K562 (cell line): Measurements from ENCODE around the gene ICAM3. TPM values are rescaled to one million over a fixed set of nuclear protein-coding genes. Genes with fewer than 3 reads are reported as not detected.
A peak's percentile ranks its signal among the peaks of the same experiment; 100 is the strongest.

ENCODE experiments used
- ATAC-seq: fragments of 200-7000 bp; cut with Tn5 transposase; 3 replicates; pipeline ENCODE4 v1.9.1; 2020; ENCODE audit warnings: moderate library complexity
- BruUV-seq: library from RNA; stranded (reverse); fragments of 400-500 nt; replicated peaks from 2 replicates; lab custom pipeline; 2021; lab: Mats Ljungman, UMichigan
- CTCF ChIA-PET: fragments of 300-600 bp; formaldehyde crosslinking; extraction: SDS; loops from one replicate; lab custom pipeline; 2021; ENCODE audit warnings: low intra/inter-chr PET ratio; lab: Yijun Ruan, JAX
- POLR2A ChIA-PET: fragments of 300-600, 350-650 bp; sonication (Branson Sonifier 250); formaldehyde crosslinking; extraction: SDS; loops from one replicate; lab custom pipeline; 2021; ENCODE audit warnings: antibody characterized with exemption, inconsistent platforms; lab: Yijun Ruan, JAX
- DNase-seq, 4 experiments: peaks; one replicate each; pipeline versions ENCODE4 v3.0.0 to v3.0.0-alpha.2; 2011 to 2018; ENCODE audit warnings: low spot score in 3 of 4, mixed read lengths in 3 of 4; ENCODE audit errors: extremely low read depth in 1 of 4
- FAIRE-seq: peaks from 2 replicates; lab custom pipeline; 2011; peaks lifted over from hg19 to GRCh38; lab: Jason Lieb, UNC
- H2AFZ ChIP-seq: 2 replicates; pipeline ENCODE4 v1.6.0; 2011; ENCODE audit warnings: low read depth, low read length, control low read depth, inconsistent platforms
- H3K27ac ChIP-seq: fragments of 200-600 bp; 3 replicates; pipeline ENCODE4 v1.8.0; 2011; ENCODE audit warnings: low read depth, mild to moderate bottlenecking, control low read depth, inconsistent platforms, low read length, moderate library complexity, mixed read lengths; ENCODE audit errors: extremely low read depth
- H3K27me3 ChIP-seq, 2 experiments: fragments of 300-600 bp in 1 of 2; 2 replicates in 1 of 2; 3 replicates in 1 of 2; pipeline versions ENCODE4 v1.6.0 to v1.8.0; 2011; ENCODE audit warnings: inconsistent platforms in 2 of 2, low read length in 2 of 2, mild to moderate bottlenecking in 1 of 2, mixed read lengths in 1 of 2, moderate library complexity in 1 of 2; ENCODE audit not compliant: control insufficient read depth in 2 of 2, insufficient read depth in 2 of 2
- H3K36me3 ChIP-seq: fragments of 300-600 bp; 3 replicates; pipeline ENCODE4 v1.8.0; 2011; ENCODE audit warnings: mild to moderate bottlenecking, low read length, inconsistent platforms; ENCODE audit not compliant: control insufficient read depth, insufficient read depth
- H3K4me1 ChIP-seq, 2 experiments: fragments of 200-600 bp in 1 of 2; replicated peaks in 1 of 2; 2 replicates in 1 of 2; 3 replicates in 1 of 2; pipeline versions ENCODE4 v1.5.1 to v1.8.0; 2011; ENCODE audit warnings: inconsistent platforms in 2 of 2, low read length in 2 of 2, mild to moderate bottlenecking in 1 of 2, mixed read lengths in 1 of 2, moderate library complexity in 1 of 2; ENCODE audit not compliant: control insufficient read depth in 2 of 2, insufficient read depth in 2 of 2
- H3K4me2 ChIP-seq: 2 replicates; pipeline ENCODE4 v1.6.1; 2011; ENCODE audit warnings: low read length, control low read depth, inconsistent platforms, mixed read lengths; ENCODE audit not compliant: insufficient read depth
- H3K4me3 ChIP-seq: fragments of 200-600 bp; sonication (generic), shearing (Covaris generic); 2 replicates; pipeline ENCODE4 v1.5.1; 2016; ENCODE audit warnings: control low read depth, inconsistent platforms
- H3K79me2 ChIP-seq: fragments of 200-600 bp; 3 replicates; pipeline ENCODE4 v1.8.0; 2011; ENCODE audit warnings: low read length, inconsistent platforms; ENCODE audit not compliant: control insufficient read depth, insufficient read depth
- H3K9ac ChIP-seq, 2 experiments: 2 replicates each; pipeline versions ENCODE4 v1.6.0 to v1.6.1; 2011; ENCODE audit warnings: low read depth in 2 of 2, low read length in 2 of 2, control low read depth in 1 of 2, inconsistent platforms in 1 of 2, mild to moderate bottlenecking in 1 of 2, mixed read lengths in 1 of 2; ENCODE audit not compliant: insufficient read depth in 1 of 2
- H3K9me1 ChIP-seq: one replicate; pipeline ENCODE4 v1.6.0; 2011; ENCODE audit warnings: inconsistent platforms, mild to moderate bottlenecking, low read length, moderate library complexity; ENCODE audit not compliant: control insufficient read depth, insufficient read depth
- H3K9me3 ChIP-seq: replicated peaks from 2 replicates; pipeline ENCODE4 v1.5.1; 2011; ENCODE audit warnings: low read depth, low read length, inconsistent platforms; ENCODE audit not compliant: control insufficient read depth, insufficient read depth
- H4K20me1 ChIP-seq: replicated peaks from 2 replicates; pipeline ENCODE4 v1.6.1; 2011; ENCODE audit warnings: low read length, inconsistent platforms, mixed read lengths; ENCODE audit not compliant: control insufficient read depth, insufficient read depth
- RBFOX2 ChIP-seq: fragments of 200-400 bp; formaldehyde crosslinking; IDR thresholded peaks from 2 replicates; pipeline ENCODE4 v1.6.1; 2017; ENCODE audit warnings: low read depth, mild to moderate bottlenecking, low read length, moderate library complexity
- RFX7 ChIP-seq: fragments of 250-450 bp; sonication (Bioruptor Pico); IDR thresholded peaks from 2 replicates; pipeline ENCODE4 v1.5.1; 2021; ENCODE audit warnings: mild to moderate bottlenecking
- SMC3 ChIP-seq: conservative IDR thresholded peaks from 2 replicates; pipeline ENCODE4 v1.6.1; 2011; ENCODE audit warnings: low read depth, low read length, improper control_type of control experiment; ENCODE audit not compliant: insufficient read depth
- ZNF121 ChIP-seq: sonication (generic); formaldehyde crosslinking; conservative IDR thresholded peaks from 2 replicates; pipeline ENCODE4 v1.8.0; 2022; ENCODE audit warnings: missing genetic modification reagents
- WGBS: fragments of 100-300 bp; shearing (Covaris generic); methylation state at CpG from one replicate; pipeline ENCODE4 v1.1.6; 2016; ENCODE audit warnings: low coverage, mixed read lengths; ENCODE audit not compliant: insufficient coverage; ENCODE audit errors: missing lambda C conversion rate; 5-methylcytosine and 5-hydroxymethylcytosine counted together
- in situ Hi-C: fragments of 300-500 bp; cut with MboI; formaldehyde crosslinking; loops from 4 replicates; pipeline ENCODE4 v1.15.0; 2018; ENCODE audit warnings: inconsistent platforms, mixed read lengths
- intact Hi-C: fragments of 100-400 bp; cut with micrococcal nuclease; formaldehyde crosslinking; loops from 2 replicates; pipeline ENCODE4 v1.14.2; 2022
- polyA plus RNA-seq, 8 experiments: library from polyadenylated mRNA; depleted of rRNA in 4 of 8; stranded (reverse) in 5 of 8; unstranded in 3 of 8; fragments of >200 nt; fragmentation: Nextera tagmentation in 2 of 8; fragmentation: Illumina TruSeq in 1 of 8; extraction: Ambion mirVana in 2 of 8; extraction: Trizol in 1 of 8; gene quantifications; 2 replicates each; pipeline versions ENCODE4 v1.2.1 to v1.2.3, GENCODE V29; 2011 to 2014; ENCODE audit warnings: inconsistent platforms in 1 of 8, missing spikeins in 1 of 8
- total RNA-seq, 7 experiments: library from RNA; depleted of rRNA in 6 of 7; stranded (reverse); fragments of >200 nt in 6 of 7; fragmentation: Illumina TruSeq in 2 of 7; extraction: Trizol in 2 of 7; gene quantifications; 2 replicates each; pipeline versions ENCODE4 v1.2.1 to v1.2.3, GENCODE V29; 2011 to 2021; ENCODE audit warnings: low replicate concordance in 1 of 7

Gene ICAM3
- total and polyA plus RNA-seq, 9 of the 15 experiments (the other 6 are each of a cell fraction or from before 2014, with no cell fraction given) = 6.5 to 39.5 (median 24.2) TPM

DNA sequence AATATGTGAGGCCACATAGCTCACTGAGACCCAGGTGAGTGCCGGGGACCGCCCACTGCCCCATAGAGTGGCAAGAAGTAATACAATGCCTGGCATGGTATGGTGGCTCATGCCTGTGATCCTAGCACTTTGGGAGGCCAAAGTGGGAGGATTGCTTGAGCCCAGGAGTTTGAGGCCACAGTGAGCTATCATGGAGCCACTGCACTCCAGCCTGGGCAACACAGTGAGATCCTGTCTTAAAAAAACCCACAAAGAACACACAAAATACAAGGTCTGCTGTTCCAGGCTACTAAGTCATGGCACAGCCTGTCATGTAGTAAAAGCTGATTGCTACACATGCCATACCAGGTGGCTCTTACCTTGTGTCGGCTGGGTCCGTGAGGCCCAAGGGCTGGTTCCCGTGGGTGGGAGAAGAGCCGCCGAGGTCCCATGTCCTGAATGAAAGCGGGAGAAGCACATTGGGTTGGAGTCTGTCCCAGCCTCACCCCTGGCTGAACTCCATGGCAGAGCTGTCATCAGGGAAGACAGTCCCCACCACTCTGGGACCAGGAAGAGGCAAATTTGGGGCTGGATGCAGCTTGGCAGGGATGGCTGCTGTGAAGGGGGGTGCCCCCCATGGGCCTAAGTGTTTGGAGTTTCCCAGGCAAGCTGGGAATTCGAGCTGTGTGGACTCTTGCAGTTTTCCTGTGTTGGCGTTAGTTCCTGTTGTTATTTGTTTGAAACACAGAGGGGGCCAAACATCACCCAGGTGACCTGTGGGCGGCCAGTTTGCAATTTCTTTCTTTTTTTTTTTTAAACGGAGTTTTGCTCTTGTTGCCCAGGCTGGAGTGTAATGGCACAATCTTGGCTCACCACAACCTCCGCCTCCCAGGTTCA is 20.4 kb downstream of the ICAM3 start:
- Histone ChIP-seq H3K79me2 (peaks cover 19% of the 10 kb centered on the region), H3K4me3 (no peak overlapping the region), H3K27me3 (no peaks in the 10 kb centered on the region), H3K9ac (peak overlapping the region in 1 of 2 experiments; percentile 61; a peak in 2 of 4 replicates), H3K36me3 (peaks cover 85% of the 10 kb centered on the region; the same call in 2 of the 3 replicates), H3K9me3 (no peaks in the 10 kb centered on the region), H4K20me1 (0 out of 2 replicates have a peak, but pooled peaks cover 8% of the 10 kb centered on the region), H3K4me1 (peaks cover 16 to 72% of the 10 kb centered on the region in 2 experiments), H3K27ac (no peak overlapping the region), H3K9me1 (no peaks in the 10 kb centered on the region), H2AFZ (no peak overlapping the region), H3K4me2 (no peak overlapping the region)
- POLR2A ChIA-PET = interaction anchor here (0.6 to 3.3 kb wide), 6 partner anchors 8 to 387 kb away, joined by 3 to 19 read pairs (median 4); partner anchors contain the start of gene TYK2
- ATAC-seq = no peak
- 92% methylated on average over 10 of the region's 13 CpGs for WGBS
- in situ Hi-C loops (no loop called here), intact Hi-C loops (no loop called here)
- CTCF ChIA-PET = no interaction called here
- no peak for FAIRE-seq
- no TSS peak for BruUV-seq
- TF ChIP-seq RBFOX2 (peak; percentile 5; the same call in 1 of the 2 replicates), ZNF121 (CRISPR knock-in tag) (peak; percentile 90), SMC3 (no peak), RFX7 (CRISPR knock-in tag) (no peak)
- DNase-seq = no peak
